Breast epithelium (tissue), 3 donors: ENCODE measurements around the gene DSCAML1.

Source experiments
- CTCF ChIP-seq, 3 donors: fragments of 450-650 bp; IDR thresholded peaks; one replicate each; pipeline ENCODE4 v1.5.1; 2016 to 2017; ENCODE audit warnings: antibody characterized with exemption in 3 of 3, mild to moderate bottlenecking in 3 of 3, moderate library complexity in 3 of 3
- POLR2A ChIP-seq: fragments of 450-650 bp; IDR thresholded peaks from one replicate; pipeline ENCODE4 v1.6.1; 2016; ENCODE audit warnings: antibody characterized with exemption, mild to moderate bottlenecking, moderate library complexity

- no peak for TF ChIP-seq POLR2A
- no peak for TF ChIP-seq CTCF (IDR thresholded peaks at IDR 0.05)
These were observed 406.3 kb downstream of the DSCAML1 start for GRCh38 chr11:117390743-117391142.
